Neural crest cell (in vitro differentiated cells): ENCODE data around the gene GIN1. TPM values are rescaled to one million over a fixed set of nuclear protein-coding genes. Genes with fewer than 3 reads are reported as not detected.
"Not testable (repeated sequence)": the region's sequence is repeated elsewhere in the genome, so short reads cannot be mapped to it uniquely, and the experiment has no call there.

Experiments
- DNase-seq: peaks from one replicate; pipeline ENCODE4 v3.0.0; 2021; ENCODE audit warnings: low read depth, mixed read lengths, low spot score
- H3K27ac Mint-ChIP-seq: one replicate; pipeline ENCODE4 v1.8.0; 2021; ENCODE audit warnings: mild to moderate bottlenecking, mixed read lengths; ENCODE audit not compliant: unreplicated experiment
- H3K27me3 Mint-ChIP-seq: 2 replicates; pipeline ENCODE4 v1.8.0; 2021; ENCODE audit warnings: low read depth, mild to moderate bottlenecking, mixed read lengths
- H3K36me3 Mint-ChIP-seq: 2 replicates; pipeline ENCODE4 v1.8.0; 2021; ENCODE audit warnings: low read depth, mild to moderate bottlenecking, mixed read lengths
- H3K4me1 Mint-ChIP-seq: 2 replicates; pipeline ENCODE4 v1.8.0; 2021; ENCODE audit warnings: mixed read lengths
- H3K4me3 Mint-ChIP-seq: one replicate; pipeline ENCODE4 v1.8.0; 2021; ENCODE audit warnings: mild to moderate bottlenecking, mixed read lengths
- H3K9me3 Mint-ChIP-seq: 2 replicates; pipeline ENCODE4 v1.8.0; 2021; ENCODE audit warnings: mixed read lengths
- CTCF ChIP-seq: fragments of 200-600 bp; sonication (generic); conservative IDR thresholded peaks from 2 replicates; pipeline ENCODE4 v1.5.0; 2021; ENCODE audit warnings: antibody characterized with exemption, mild to moderate bottlenecking
- long read RNA-seq: library from polyadenylated mRNA; unstranded; transcript quantifications from one replicate; pipeline ENCODE4 v2.0.0, GENCODE V29; 2020
- total RNA-seq: library from RNA; stranded (reverse); gene quantifications from 2 replicates; pipeline ENCODE4 v1.2.1, GENCODE V29; 2021

GIN1 gene
- total RNA-seq: 8.0 and 9.8 TPM in 2 replicates
- long read RNA-seq, transcript GIN1-201 (8 exons, 3,229 nt): major isoform, 11 of 19 reads
- long read RNA-seq, partial matches to known transcripts: 3 of 19 reads
- long read RNA-seq, other reads (novel, unspliced or antisense): 5 of 19 reads

GRCh38 chr5:103119765-103120606, at the start of gene GIN1, which contains the start of gene PPIP5K2:
GIN1 (minus strand) TSS chr5:103120138; CDS start chr5:103108707, 11,431 bp downstream.
PPIP5K2 (plus strand) TSS chr5:103120301; CDS start chr5:103129590, 9,289 bp downstream.
- Mint-ChIP-seq H3K4me3 (peak within 1 kb of the TSS; percentile 91), H3K36me3 (no peaks in the 10 kb centered on the region), H3K9me3 (no peaks in the 10 kb centered on the region), H3K27ac (peak within 1 kb of the TSS; percentile 98), H3K4me1 (peaks cover 31% of the 10 kb centered on the region), H3K27me3 (no peaks in the 10 kb centered on the region)
- peak; percentile 94 for DNase-seq
- no peak for TF ChIP-seq CTCF

- TF ChIP-seq CTCF: no peak
- peak overlapping the region; percentile 13 for H3K27ac Mint-ChIP-seq
- H3K4me3 Mint-ChIP-seq: no peak overlapping the region
- H3K9me3 Mint-ChIP-seq: no peaks in the 10 kb centered on the region
- H3K27me3 Mint-ChIP-seq: no peaks in the 10 kb centered on the region
- DNase-seq: no peak
- H3K36me3 Mint-ChIP-seq: peaks cover 14% of the 10 kb centered on the region
- H3K4me1 Mint-ChIP-seq: no peaks in the 10 kb centered on the region
These were observed 46.8 kb upstream of the GIN1 start for GRCh38 chr5:103166706-103167105.

- H3K27me3 Mint-ChIP-seq: no peaks in the 10 kb centered on the region
- no peak for TF ChIP-seq CTCF
- H3K4me1 Mint-ChIP-seq: no peaks in the 10 kb centered on the region
- H3K36me3 Mint-ChIP-seq: no peaks in the 10 kb centered on the region
- no peak overlapping the region for H3K27ac Mint-ChIP-seq
- H3K9me3 Mint-ChIP-seq: no peaks in the 10 kb centered on the region
- no peak for DNase-seq
- H3K4me3 Mint-ChIP-seq: no peak overlapping the region
These were observed 31.2 kb upstream of the GIN1 start for GRCh38 chr5:103151156-103151555.

DNA sequence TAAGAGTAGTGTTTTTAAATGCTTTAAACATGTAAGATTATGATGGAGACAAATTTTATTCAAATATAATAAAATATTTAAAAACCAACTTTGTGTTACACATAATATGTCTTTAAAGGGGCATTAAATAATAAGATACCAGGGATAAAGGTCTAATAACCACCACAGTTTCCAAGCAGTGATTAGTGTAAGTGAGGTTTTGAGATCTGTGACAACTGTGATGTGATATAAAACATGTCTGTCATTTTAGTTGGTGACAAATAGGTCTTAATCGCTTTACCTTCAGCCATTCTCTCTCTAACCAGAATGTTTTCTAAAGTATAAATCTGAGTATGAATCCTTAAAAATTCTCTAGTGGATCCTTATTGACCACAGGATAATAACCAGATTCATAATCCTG, 28.3 kb upstream of the GIN1 start:
- no peaks in the 10 kb centered on the region for H3K27me3 Mint-ChIP-seq
- TF ChIP-seq CTCF: no peak
- no peaks in the 10 kb centered on the region for H3K36me3 Mint-ChIP-seq
- no peaks in the 10 kb centered on the region for H3K4me1 Mint-ChIP-seq
- no peak for DNase-seq
- no peak overlapping the region for H3K4me3 Mint-ChIP-seq
- no peak overlapping the region for H3K27ac Mint-ChIP-seq
- no peaks in the 10 kb centered on the region for H3K9me3 Mint-ChIP-seq

GRCh38 chr5:103145196-103145595, 25.3 kb upstream of the GIN1 start:
- TF ChIP-seq CTCF: no peak
- Mint-ChIP-seq H3K4me3 (no peak overlapping the region), H3K4me1 (no peaks in the 10 kb centered on the region), H3K27ac (no peak overlapping the region), H3K9me3 (no peaks in the 10 kb centered on the region), H3K27me3 (no peaks in the 10 kb centered on the region), H3K36me3 (peaks cover 12% of the 10 kb centered on the region)
- no peak for DNase-seq

DNA sequence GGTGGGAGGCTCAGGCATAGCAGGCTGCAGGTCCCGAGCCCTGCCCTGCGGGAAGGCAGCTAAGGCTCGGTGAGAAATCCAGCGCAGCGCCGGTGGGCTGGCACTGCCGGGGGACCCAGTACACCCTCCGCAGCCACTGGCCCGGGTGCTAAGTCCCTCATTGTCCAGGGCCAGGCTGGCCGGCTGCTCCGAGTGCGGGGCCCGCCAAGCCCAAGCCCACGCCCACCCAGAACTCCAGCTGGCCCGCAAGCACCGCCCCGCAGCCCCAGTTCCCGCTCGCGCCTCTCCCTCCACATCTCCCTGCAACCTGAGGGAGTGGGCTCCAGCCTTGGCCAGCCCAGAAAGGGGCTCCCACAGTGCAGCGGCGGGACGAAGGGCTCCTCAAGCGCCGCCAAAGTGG, 22.2 kb upstream of the GIN1 start:
- not testable (repeated sequence) for H3K4me1 Mint-ChIP-seq, H3K27me3 Mint-ChIP-seq, H3K4me3 Mint-ChIP-seq, H3K9me3 Mint-ChIP-seq, H3K27ac Mint-ChIP-seq, DNase-seq
- peaks cover 19% of the 10 kb centered on the region for H3K36me3 Mint-ChIP-seq
